GM23338 (cell line): ENCODE results near the gene ZNF529. TPM values are rescaled to one million over a fixed set of nuclear protein-coding genes. Genes with fewer than 3 reads are reported as not detected.

Experiments
- ATAC-seq: fragments of 200-7000 bp; cut with Tn5 transposase; 3 replicates; pipeline ENCODE4 v1.9.1; 2020
- DNase-seq: peaks from one replicate; pipeline ENCODE4 v3.0.0-alpha.2; 2015; ENCODE audit warnings: low spot score
- H2AFZ ChIP-seq: fragments of 200-600 bp; sonication (generic); 2 replicates; pipeline ENCODE4 v1.8.0; 2016; ENCODE audit warnings: antibody characterized with exemption, mild to moderate bottlenecking, moderate library complexity
- H3F3A ChIP-seq: fragments of 200-600 bp; sonication (generic); replicated peaks from 2 replicates; pipeline ENCODE4 v1.8.0; 2017; ENCODE audit warnings: antibody characterized with exemption, mixed run types, low read depth
- H3K27ac ChIP-seq: fragments of 200-600 bp; sonication (generic); 2 replicates; pipeline ENCODE4 v1.6.1; 2016; ENCODE audit warnings: low read depth
- H3K27me3 ChIP-seq: fragments of 200-600 bp; sonication (generic); 2 replicates; pipeline ENCODE4 v1.8.0; 2016; ENCODE audit warnings: mild to moderate bottlenecking, mixed run types, moderate library complexity; ENCODE audit not compliant: insufficient read depth
- H3K36me3 ChIP-seq: fragments of 200-600 bp; sonication (generic); 2 replicates; pipeline ENCODE4 v1.8.0; 2016; ENCODE audit warnings: mild to moderate bottlenecking; ENCODE audit not compliant: insufficient read depth
- H3K4me1 ChIP-seq: fragments of 200-600 bp; sonication (generic); 2 replicates; pipeline ENCODE4 v1.8.0; 2016; ENCODE audit warnings: mild to moderate bottlenecking, moderate library complexity; ENCODE audit not compliant: insufficient read depth
- H3K4me2 ChIP-seq: fragments of 200-600 bp; sonication (generic); 2 replicates; pipeline ENCODE4 v1.7.1; 2017; ENCODE audit warnings: mixed run types
- H3K4me3 ChIP-seq: fragments of 200-600 bp; sonication (generic); 2 replicates; pipeline ENCODE4 v1.6.1; 2016; ENCODE audit warnings: mixed run types
- H3K79me2 ChIP-seq: fragments of 200-600 bp; sonication (generic); replicated peaks from 2 replicates; pipeline ENCODE4 v1.8.0; 2017; ENCODE audit warnings: mild to moderate bottlenecking; ENCODE audit not compliant: insufficient read depth
- H3K9me2 ChIP-seq: fragments of 200-600 bp; sonication (generic); 2 replicates; pipeline ENCODE4 v1.8.0; 2017; ENCODE audit not compliant: insufficient read depth
- H4K20me1 ChIP-seq: fragments of 200-600 bp; sonication (generic); replicated peaks from 2 replicates; pipeline ENCODE4 v1.8.0; 2017; ENCODE audit warnings: mild to moderate bottlenecking; ENCODE audit not compliant: insufficient read depth
- H3K27ac Mint-ChIP-seq: 2 replicates; pipeline ENCODE4 v1.8.0; 2020; ENCODE audit warnings: inconsistent platforms, mild to moderate bottlenecking, moderate library complexity, mixed read lengths
- H3K27me3 Mint-ChIP-seq: 3 replicates; pipeline ENCODE4 v1.8.0; 2022; ENCODE audit warnings: low read depth, mild to moderate bottlenecking, moderate library complexity, mixed read lengths, inconsistent platforms; ENCODE audit not compliant: insufficient read depth, poor library complexity
- H3K36me3 Mint-ChIP-seq: 3 replicates; pipeline ENCODE4 v1.8.0; 2021; ENCODE audit warnings: low read depth, mild to moderate bottlenecking, inconsistent platforms, moderate library complexity, mixed read lengths
- H3K4me1 Mint-ChIP-seq: 3 replicates; pipeline ENCODE4 v1.8.0; 2020; ENCODE audit warnings: mild to moderate bottlenecking, inconsistent platforms, mixed read lengths
- H3K4me3 Mint-ChIP-seq: 3 replicates; pipeline ENCODE4 v1.8.0; 2021; ENCODE audit warnings: moderate library complexity, mild to moderate bottlenecking, inconsistent platforms, mixed read lengths
- H3K9me3 Mint-ChIP-seq: 3 replicates; pipeline ENCODE4 v1.8.0; 2020; ENCODE audit warnings: moderate library complexity, mild to moderate bottlenecking, inconsistent platforms, mixed read lengths
- CREB1 ChIP-seq: fragments of 250-450 bp; sonication (Bioruptor Pico); IDR thresholded peaks from 2 replicates; pipeline ENCODE4 v1.5.0; 2020; ENCODE audit warnings: low read depth, mild to moderate bottlenecking, moderate library complexity
- CTCF ChIP-seq, 2 experiments: fragments of 200-600 bp in 1 of 2; sonication (generic) in 1 of 2; conservative IDR thresholded peaks; 2 replicates each; pipeline versions ENCODE4 v1.5.1 to v1.6.1; 2016 to 2017; ENCODE audit warnings: antibody characterized with exemption in 2 of 2, low read depth in 2 of 2, mild to moderate bottlenecking in 2 of 2, moderate library complexity in 1 of 2
- ETS1 ChIP-seq: IDR thresholded peaks from 2 replicates; pipeline ENCODE4 v1.6.1; 2016; ENCODE audit warnings: antibody characterized with exemption
- EZH2 ChIP-seq: fragments of 200-600 bp; sonication (generic); IDR thresholded peaks from one replicate; pipeline ENCODE4 v1.8.0; 2017; ENCODE audit warnings: antibody characterized with exemption, mild to moderate bottlenecking, low read depth; ENCODE audit not compliant: unreplicated experiment
- EZH2phosphoT487 ChIP-seq: fragments of 200-600 bp; sonication (generic); IDR thresholded peaks from one replicate; pipeline ENCODE4 v1.8.1; 2018; ENCODE audit warnings: antibody characterized with exemption; ENCODE audit not compliant: unreplicated experiment
- NANOG ChIP-seq: IDR thresholded peaks from 2 replicates; pipeline ENCODE4 v1.6.1; 2016; ENCODE audit warnings: antibody characterized with exemption, borderline replicate concordance
- POLR2AphosphoS5 ChIP-seq: IDR thresholded peaks from 2 replicates; pipeline ENCODE4 v1.6.1; 2016; ENCODE audit warnings: antibody characterized with exemption, low read depth
- REST ChIP-seq: IDR thresholded peaks from one replicate; pipeline ENCODE4 v1.6.1; 2018; ENCODE audit warnings: antibody characterized with exemption; ENCODE audit not compliant: unreplicated experiment
- STAT1 ChIP-seq: IDR thresholded peaks from one replicate; pipeline ENCODE4 v1.6.1; 2016; ENCODE audit warnings: antibody characterized with exemption; ENCODE audit not compliant: unreplicated experiment
- ZNF114 ChIP-seq: fragments of 250-450 bp; sonication (Bioruptor Pico); IDR thresholded peaks from 2 replicates; pipeline ENCODE4 v1.5.0; 2020; ENCODE audit warnings: mild to moderate bottlenecking, moderate library complexity
- ZNF331 ChIP-seq: fragments of 250-450 bp; sonication (Bioruptor Pico); IDR thresholded peaks from 2 replicates; pipeline ENCODE4 v1.5.0; 2020; ENCODE audit warnings: low read depth, mild to moderate bottlenecking, moderate library complexity
- ZNF462 ChIP-seq: fragments of 250-450 bp; sonication (Bioruptor Pico); IDR thresholded peaks from 2 replicates; pipeline ENCODE4 v1.5.0; 2020; ENCODE audit warnings: mild to moderate bottlenecking, moderate library complexity
- polyA plus RNA-seq: library from polyadenylated mRNA; unstranded; fragments of >200 nt; fragmentation: Nextera tagmentation; extraction: Ambion mirVana; gene quantifications from 2 replicates; pipeline ENCODE4 v1.2.1, GENCODE V29; 2016
- total RNA-seq: library from RNA; depleted of rRNA; stranded (reverse); fragments of >200 nt; shearing (Covaris generic); gene quantifications from 2 replicates; pipeline ENCODE4 v1.2.3, GENCODE V29; 2014

ZNF529 gene
- total and polyA plus RNA-seq, 2 experiments from 2014 or later = 9.2 to 16.5 TPM

- peak overlapping the region; percentile 86 for H3K4me2 ChIP-seq
- H3K9me3 Mint-ChIP-seq = peaks cover 33% of the 10 kb centered on the region
- H2AFZ ChIP-seq = no peak overlapping the region
- ATAC-seq (no peak), DNase-seq (no peak)
- no peak overlapping the region for H3K27ac Mint-ChIP-seq
- peaks cover 12% of the 10 kb centered on the region; the same call in 2 of the 3 replicates for H3K4me1 Mint-ChIP-seq
- H3K27ac ChIP-seq = no peak overlapping the region
- no peaks in the 10 kb centered on the region for H3F3A ChIP-seq
- H3K9me2 ChIP-seq = no peaks in the 10 kb centered on the region
- H3K36me3 Mint-ChIP-seq = peaks cover 60% of the 10 kb centered on the region
- H4K20me1 ChIP-seq = peaks cover 14% of the 10 kb centered on the region
- H3K4me3 Mint-ChIP-seq = peak overlapping the region; percentile 98
- peaks cover 85% of the 10 kb centered on the region for H3K79me2 ChIP-seq
- peaks cover 9% of the 10 kb centered on the region for H3K27me3 Mint-ChIP-seq
- H3K4me3 ChIP-seq = peak overlapping the region; percentile 74
- H3K27me3 ChIP-seq = no peaks in the 10 kb centered on the region
- TF ChIP-seq ZNF331 (CRISPR knock-in tag) (no peak), ZNF462 (CRISPR knock-in tag) (no peak), ZNF114 (CRISPR knock-in tag) (no peak), STAT1 (no peak), CREB1 (CRISPR knock-in tag) (no peak), ETS1 (no peak), CTCF (conservative IDR thresholded peaks at IDR 0.05; ENCODE audit: low read depth in 2 of 2) (no peak), POLR2AphosphoS5 (no peak), NANOG (no peak), EZH2phosphoT487 (no peak), REST (no peak), EZH2 (no peak)
- peaks cover 15% of the 10 kb centered on the region for H3K4me1 ChIP-seq
- peaks cover 6% of the 10 kb centered on the region; the same call in 1 of the 2 replicates for H3K36me3 ChIP-seq
Observed at GRCh38 chr19:36526581-36526980, 46.5 kb downstream of the ZNF529 start.
